ENCODE results near the gene BATF3.

DNA sequence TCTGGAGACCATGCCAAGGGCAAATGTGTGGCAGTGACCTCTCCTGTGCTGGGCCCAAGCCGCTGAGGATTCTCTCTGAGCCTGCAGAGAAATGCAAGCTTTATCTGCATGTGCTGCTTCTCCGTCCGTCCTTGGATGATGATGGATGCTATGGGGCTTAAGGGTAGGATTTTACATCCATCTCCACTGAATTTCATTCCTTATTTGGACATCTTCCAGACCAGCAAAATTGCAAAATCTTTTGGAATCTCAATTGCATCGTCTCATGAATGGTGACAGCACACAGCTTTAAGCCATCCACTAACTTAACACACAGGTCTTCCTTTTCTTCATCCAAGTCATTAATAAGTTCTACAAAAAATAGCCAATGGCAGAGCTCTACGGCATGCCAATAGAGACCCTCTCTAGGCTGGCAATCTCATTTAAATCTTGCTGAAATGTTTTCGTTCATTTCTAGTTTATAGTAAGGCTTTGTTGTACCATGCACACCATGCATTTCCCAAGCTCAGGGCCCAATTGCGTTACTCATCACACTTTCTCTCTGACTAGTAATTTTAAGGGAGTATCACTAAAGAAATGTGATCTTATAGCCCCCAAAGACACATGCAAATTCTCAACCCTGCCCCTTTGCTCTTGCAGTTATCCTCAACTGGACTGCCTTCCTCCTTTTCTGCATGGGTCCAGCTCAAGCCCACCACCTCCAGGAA, 11.1 kb downstream of the BATF3 start:
- TF ChIP-seq CTCF (IDR thresholded peaks at IDR 0.05) (no peak), POLR2A (IDR thresholded peaks at IDR 0.05) (no peak)
